HCT116 (cell line): ENCODE results near the gene NBAS. TPM values are rescaled to one million over a fixed set of nuclear protein-coding genes. Genes with fewer than 3 reads are reported as not detected.

Source experiments
- ATAC-seq: fragments of 200-7000 bp; cut with Tn5 transposase; 2 replicates; pipeline ENCODE4 v1.9.1; 2020; ENCODE audit warnings: mild to moderate bottlenecking, moderate library complexity
- BruUV-seq: library from RNA; stranded (reverse); fragments of 400-500 nt; replicated peaks from 2 replicates; lab custom pipeline; 2021; lab: Mats Ljungman, UMichigan
- CTCF ChIA-PET: fragments of 300-600 bp; sonication (Branson Sonifier 250); formaldehyde crosslinking; loops from one replicate; lab custom pipeline; 2021; ENCODE audit warnings: antibody characterized with exemption; lab: Charles Lee
- POLR2A ChIA-PET: fragments of 300-600, 350-600 bp; sonication (Branson Sonifier 250); formaldehyde crosslinking; loops from one replicate; lab custom pipeline; 2021; ENCODE audit warnings: antibody characterized with exemption; lab: Charles Lee
- RAD21 ChIA-PET, 2 experiments: fragments of 300-600 bp; sonication (Branson Sonifier 250); formaldehyde crosslinking; loops; one replicate each; lab custom pipeline; 2023; ENCODE audit warnings: low total read pairs in 2 of 2; ENCODE audit not compliant: uncharacterized antibody in 2 of 2, unreplicated experiment in 2 of 2, low non-redundant PET in 1 of 2; lab: Charles Lee
- DNase-seq: peaks from one replicate; pipeline ENCODE4 v3.0.0-alpha.2; 2010; ENCODE audit warnings: low read depth, low spot score
- H2AFZ ChIP-seq: fragments of 200-600 bp; shearing (Covaris generic), sonication (generic); 2 replicates; pipeline ENCODE4 v1.6.1; 2017; ENCODE audit warnings: low read depth, mixed run types, mixed read lengths, antibody characterized with exemption, low read length; ENCODE audit not compliant: poor library complexity, severe bottlenecking
- H3K27ac ChIP-seq: 2 replicates; pipeline ENCODE4 v1.5.1; 2012; ENCODE audit warnings: low read depth, low read length
- H3K27me3 ChIP-seq: fragments of 200-600 bp; sonication (generic); 2 replicates; pipeline ENCODE4 v1.6.1; 2016; ENCODE audit warnings: mixed run types, low read length, mixed read lengths; ENCODE audit not compliant: insufficient read depth
- H3K36me3 ChIP-seq, 2 experiments: fragments of 200-500 bp in 1 of 2; fragments of 200-600 bp in 1 of 2; sonication (Bioruptor generic) in 1 of 2; sonication (generic) in 1 of 2; 2 replicates each; pipeline versions ENCODE4 v1.5.1 to v1.6.1; 2014 to 2016; ENCODE audit warnings: low read length in 2 of 2, inconsistent platforms in 1 of 2, mixed read lengths in 1 of 2, mixed run types in 1 of 2; ENCODE audit not compliant: insufficient read depth in 2 of 2, control insufficient read depth in 1 of 2
- H3K4me1 ChIP-seq, 2 experiments: fragments of 200-600 bp in 1 of 2; sonication (generic) in 1 of 2; 2 replicates each; pipeline versions ENCODE4 v1.5.1 to v1.6.1; 2012 to 2017; ENCODE audit warnings: low read length in 2 of 2, inconsistent platforms in 1 of 2, mild to moderate bottlenecking in 1 of 2, mixed read lengths in 1 of 2, mixed run types in 1 of 2, moderate library complexity in 1 of 2; ENCODE audit not compliant: insufficient read depth in 2 of 2, control insufficient read depth in 1 of 2
- H3K4me2 ChIP-seq: fragments of 200-600 bp; sonication (generic); 2 replicates; pipeline ENCODE4 v1.6.1; 2017; ENCODE audit warnings: mixed run types, low read length, mixed read lengths
- H3K4me3 ChIP-seq, 2 experiments: fragments of 200-600 bp in 1 of 2; sonication (generic) in 1 of 2; replicated peaks in 1 of 2; 2 replicates each; pipeline ENCODE4 v1.5.1; 2011 to 2016; ENCODE audit warnings: low read length in 2 of 2, control low read depth in 1 of 2, low read depth in 1 of 2, mild to moderate bottlenecking in 1 of 2, mixed read lengths in 1 of 2, mixed run types in 1 of 2
- H3K79me2 ChIP-seq: fragments of 200-600 bp; sonication (generic); 2 replicates; pipeline ENCODE4 v1.6.1; 2017; ENCODE audit warnings: mild to moderate bottlenecking, mixed run types, low read length, moderate library complexity, mixed read lengths; ENCODE audit not compliant: insufficient read depth
- H3K9ac ChIP-seq: fragments of 200-600 bp; sonication (generic); 2 replicates; pipeline ENCODE4 v1.6.1; 2016; ENCODE audit warnings: low read length, mixed read lengths
- H3K9me2 ChIP-seq: fragments of 200-600 bp; sonication (generic), shearing (Covaris generic); 2 replicates; pipeline ENCODE4 v1.6.1; 2017; ENCODE audit warnings: mixed run types, mild to moderate bottlenecking, moderate library complexity; ENCODE audit not compliant: insufficient read depth
- H3K9me3 ChIP-seq, 2 experiments: fragments of 200-500 bp in 1 of 2; fragments of 200-600 bp in 1 of 2; sonication (Bioruptor generic) in 1 of 2; sonication (generic) in 1 of 2; 2 replicates each; pipeline ENCODE4 v1.6.1; 2014 to 2017; ENCODE audit warnings: low read length in 2 of 2, mixed read lengths in 2 of 2, inconsistent platforms in 1 of 2, low read depth in 1 of 2, mild to moderate bottlenecking in 1 of 2, mixed run types in 1 of 2, moderate library complexity in 1 of 2; ENCODE audit not compliant: control insufficient read depth in 1 of 2, insufficient read depth in 1 of 2
- H4K20me1 ChIP-seq: fragments of 200-600 bp; sonication (generic), shearing (Covaris generic); 2 replicates; pipeline ENCODE4 v1.6.1; 2017; ENCODE audit warnings: mixed run types, mild to moderate bottlenecking, moderate library complexity; ENCODE audit not compliant: insufficient read depth
- ELF1 ChIP-seq: IDR thresholded peaks from 2 replicates; pipeline ENCODE4 v1.6.1; 2012; ENCODE audit warnings: low read depth, borderline replicate concordance
- EZH2 ChIP-seq: fragments of 200-600 bp; sonication (generic); IDR thresholded peaks from 2 replicates; pipeline ENCODE4 v1.6.1; 2017; ENCODE audit warnings: antibody characterized with exemption, mixed run types
- EZH2phosphoT487 ChIP-seq: fragments of 200-600 bp; IDR thresholded peaks from 2 replicates; pipeline ENCODE4 v1.6.1; 2018; ENCODE audit warnings: antibody characterized with exemption, borderline replicate concordance
- FOSL1 ChIP-seq: IDR thresholded peaks from 2 replicates; pipeline ENCODE4 v1.6.1; 2012; ENCODE audit warnings: low read depth
- JUND ChIP-seq: IDR thresholded peaks from 2 replicates; pipeline ENCODE4 v1.6.1; 2012
- POLR2AphosphoS5 ChIP-seq: IDR thresholded peaks from 2 replicates; pipeline ENCODE4 v1.6.1; 2011; ENCODE audit warnings: mild to moderate bottlenecking, low read depth, low read length, moderate library complexity
- SIN3A ChIP-seq: IDR thresholded peaks from 2 replicates; pipeline ENCODE4 v1.6.1; 2012; ENCODE audit warnings: low read depth
- SP1 ChIP-seq: IDR thresholded peaks from 2 replicates; pipeline ENCODE4 v1.6.1; 2012; ENCODE audit warnings: low read depth
- TCF7L2 ChIP-seq: IDR thresholded peaks from 2 replicates; pipeline ENCODE4 v1.7.0; 2011; ENCODE audit warnings: borderline replicate concordance, inconsistent platforms; ENCODE audit not compliant: insufficient read depth, insufficient read length; ENCODE audit errors: extremely low read depth
- intact Hi-C: fragments of 100-400 bp; cut with micrococcal nuclease; formaldehyde crosslinking; loops from 2 replicates; pipeline ENCODE4 v1.10.0; 2022
- total RNA-seq: library from RNA; stranded (reverse); gene quantifications from one replicate; pipeline ENCODE4 v1.2.1, GENCODE V29; 2021; ENCODE audit not compliant: unreplicated experiment
- TF ChIP-seq, protein P1 (sequence below): IDR thresholded peaks from 2 replicates; pipeline ENCODE4 v1.6.1; 2012; ENCODE audit warnings: low read depth
- TF ChIP-seq, protein P2 (sequence below): IDR thresholded peaks from 2 replicates; pipeline ENCODE4 v1.6.1; 2011; ENCODE audit warnings: mild to moderate bottlenecking, low read length, moderate library complexity; ENCODE audit not compliant: insufficient replicate concordance; ENCODE audit errors: extremely low read depth
- TF ChIP-seq, protein P3 (sequence below): IDR thresholded peaks from 2 replicates; pipeline ENCODE4 v1.6.1; 2012
- TF ChIP-seq, protein P4 (sequence below), 3 experiments: fragments of 200-600 bp in 1 of 3; sonication (generic) in 1 of 3; IDR thresholded peaks in 2 of 3; conservative IDR thresholded peaks in 1 of 3; 2 replicates each; pipeline ENCODE4 v1.5.1; 2012 to 2017; ENCODE audit warnings: low read depth in 2 of 3, low read length in 2 of 3, antibody characterized with exemption in 1 of 3, borderline replicate concordance in 1 of 3, control low read depth in 1 of 3, mild to moderate bottlenecking in 1 of 3, mixed read lengths in 1 of 3, mixed run types in 1 of 3, moderate library complexity in 1 of 3; ENCODE audit not compliant: insufficient read depth in 1 of 3

NBAS gene
- total RNA-seq, 1 experiment from 2014 or later = 32.8 TPM

DNA sequence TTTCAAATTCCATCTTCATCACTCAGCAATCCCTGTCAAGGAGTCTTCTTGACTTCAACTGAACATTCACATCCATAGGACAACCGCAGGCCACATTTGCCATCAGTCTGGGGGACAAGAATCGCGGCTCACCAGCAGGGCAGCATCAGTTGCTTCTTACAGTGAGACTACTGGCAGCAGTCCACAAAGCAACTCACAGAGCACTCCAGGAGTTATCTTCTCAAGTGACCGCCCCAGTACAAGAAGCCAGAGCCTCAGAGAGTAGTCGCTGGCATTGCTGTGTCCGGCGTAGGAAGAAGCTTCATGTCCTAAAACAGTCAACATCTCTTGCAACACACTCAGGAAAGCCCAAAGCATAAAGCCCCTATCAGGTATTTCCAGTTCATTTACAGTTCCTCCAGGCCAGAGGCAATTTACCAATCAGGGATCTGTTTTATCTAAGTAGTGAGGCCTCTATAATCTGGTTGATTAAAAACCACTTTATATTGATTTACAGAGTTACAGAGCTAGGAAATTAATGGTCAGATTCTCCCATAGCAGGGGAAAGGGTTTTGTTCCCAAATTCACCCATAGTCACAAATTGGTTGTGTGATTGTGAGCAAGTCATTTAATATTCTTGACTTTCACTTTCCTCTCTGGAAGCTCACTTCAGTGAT lies 177.3 kb downstream of the NBAS start:
- 0 out of 2 replicates have a peak, but pooled peaks have one; percentile 9 for ATAC-seq
- TF ChIP-seq SIN3A (no peak), EZH2 (no peak), EZH2phosphoT487 (no peak), TCF7L2 (no peak), ELF1 (no peak), POLR2AphosphoS5 (no peak), JUND (no peak), SP1 (no peak), FOSL1 (no peak)
- TF ChIP-seq, protein P1, sequence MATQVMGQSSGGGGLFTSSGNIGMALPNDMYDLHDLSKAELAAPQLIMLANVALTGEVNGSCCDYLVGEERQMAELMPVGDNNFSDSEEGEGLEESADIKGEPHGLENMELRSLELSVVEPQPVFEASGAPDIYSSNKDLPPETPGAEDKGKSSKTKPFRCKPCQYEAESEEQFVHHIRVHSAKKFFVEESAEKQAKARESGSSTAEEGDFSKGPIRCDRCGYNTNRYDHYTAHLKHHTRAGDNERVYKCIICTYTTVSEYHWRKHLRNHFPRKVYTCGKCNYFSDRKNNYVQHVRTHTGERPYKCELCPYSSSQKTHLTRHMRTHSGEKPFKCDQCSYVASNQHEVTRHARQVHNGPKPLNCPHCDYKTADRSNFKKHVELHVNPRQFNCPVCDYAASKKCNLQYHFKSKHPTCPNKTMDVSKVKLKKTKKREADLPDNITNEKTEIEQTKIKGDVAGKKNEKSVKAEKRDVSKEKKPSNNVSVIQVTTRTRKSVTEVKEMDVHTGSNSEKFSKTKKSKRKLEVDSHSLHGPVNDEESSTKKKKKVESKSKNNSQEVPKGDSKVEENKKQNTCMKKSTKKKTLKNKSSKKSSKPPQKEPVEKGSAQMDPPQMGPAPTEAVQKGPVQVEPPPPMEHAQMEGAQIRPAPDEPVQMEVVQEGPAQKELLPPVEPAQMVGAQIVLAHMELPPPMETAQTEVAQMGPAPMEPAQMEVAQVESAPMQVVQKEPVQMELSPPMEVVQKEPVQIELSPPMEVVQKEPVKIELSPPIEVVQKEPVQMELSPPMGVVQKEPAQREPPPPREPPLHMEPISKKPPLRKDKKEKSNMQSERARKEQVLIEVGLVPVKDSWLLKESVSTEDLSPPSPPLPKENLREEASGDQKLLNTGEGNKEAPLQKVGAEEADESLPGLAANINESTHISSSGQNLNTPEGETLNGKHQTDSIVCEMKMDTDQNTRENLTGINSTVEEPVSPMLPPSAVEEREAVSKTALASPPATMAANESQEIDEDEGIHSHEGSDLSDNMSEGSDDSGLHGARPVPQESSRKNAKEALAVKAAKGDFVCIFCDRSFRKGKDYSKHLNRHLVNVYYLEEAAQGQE = no peak
- TF ChIP-seq, protein P2, sequence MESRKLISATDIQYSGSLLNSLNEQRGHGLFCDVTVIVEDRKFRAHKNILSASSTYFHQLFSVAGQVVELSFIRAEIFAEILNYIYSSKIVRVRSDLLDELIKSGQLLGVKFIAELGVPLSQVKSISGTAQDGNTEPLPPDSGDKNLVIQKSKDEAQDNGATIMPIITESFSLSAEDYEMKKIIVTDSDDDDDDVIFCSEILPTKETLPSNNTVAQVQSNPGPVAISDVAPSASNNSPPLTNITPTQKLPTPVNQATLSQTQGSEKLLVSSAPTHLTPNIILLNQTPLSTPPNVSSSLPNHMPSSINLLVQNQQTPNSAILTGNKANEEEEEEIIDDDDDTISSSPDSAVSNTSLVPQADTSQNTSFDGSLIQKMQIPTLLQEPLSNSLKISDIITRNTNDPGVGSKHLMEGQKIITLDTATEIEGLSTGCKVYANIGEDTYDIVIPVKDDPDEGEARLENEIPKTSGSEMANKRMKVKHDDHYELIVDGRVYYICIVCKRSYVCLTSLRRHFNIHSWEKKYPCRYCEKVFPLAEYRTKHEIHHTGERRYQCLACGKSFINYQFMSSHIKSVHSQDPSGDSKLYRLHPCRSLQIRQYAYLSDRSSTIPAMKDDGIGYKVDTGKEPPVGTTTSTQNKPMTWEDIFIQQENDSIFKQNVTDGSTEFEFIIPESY = no peak
- TF ChIP-seq, protein P3, sequence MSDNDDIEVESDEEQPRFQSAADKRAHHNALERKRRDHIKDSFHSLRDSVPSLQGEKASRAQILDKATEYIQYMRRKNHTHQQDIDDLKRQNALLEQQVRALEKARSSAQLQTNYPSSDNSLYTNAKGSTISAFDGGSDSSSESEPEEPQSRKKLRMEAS = no peak
- TF ChIP-seq, protein P4, sequence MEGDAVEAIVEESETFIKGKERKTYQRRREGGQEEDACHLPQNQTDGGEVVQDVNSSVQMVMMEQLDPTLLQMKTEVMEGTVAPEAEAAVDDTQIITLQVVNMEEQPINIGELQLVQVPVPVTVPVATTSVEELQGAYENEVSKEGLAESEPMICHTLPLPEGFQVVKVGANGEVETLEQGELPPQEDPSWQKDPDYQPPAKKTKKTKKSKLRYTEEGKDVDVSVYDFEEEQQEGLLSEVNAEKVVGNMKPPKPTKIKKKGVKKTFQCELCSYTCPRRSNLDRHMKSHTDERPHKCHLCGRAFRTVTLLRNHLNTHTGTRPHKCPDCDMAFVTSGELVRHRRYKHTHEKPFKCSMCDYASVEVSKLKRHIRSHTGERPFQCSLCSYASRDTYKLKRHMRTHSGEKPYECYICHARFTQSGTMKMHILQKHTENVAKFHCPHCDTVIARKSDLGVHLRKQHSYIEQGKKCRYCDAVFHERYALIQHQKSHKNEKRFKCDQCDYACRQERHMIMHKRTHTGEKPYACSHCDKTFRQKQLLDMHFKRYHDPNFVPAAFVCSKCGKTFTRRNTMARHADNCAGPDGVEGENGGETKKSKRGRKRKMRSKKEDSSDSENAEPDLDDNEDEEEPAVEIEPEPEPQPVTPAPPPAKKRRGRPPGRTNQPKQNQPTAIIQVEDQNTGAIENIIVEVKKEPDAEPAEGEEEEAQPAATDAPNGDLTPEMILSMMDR (IDR thresholded peaks at IDR 0.05 in 2 of 3, conservative IDR thresholded peaks at IDR 0.05 in 1 of 3; ENCODE audit: borderline replicate concordance in 1 of 3, insufficient read depth in 1 of 3, low read depth in 2 of 3, low read length in 2 of 3) = no peak
- Histone ChIP-seq H3K79me2 (no peaks in the 10 kb centered on the region), H3K4me2 (no peak overlapping the region), H3K27me3 (no peaks in the 10 kb centered on the region), H2AFZ (no peak overlapping the region), H3K27ac (no peak overlapping the region), H3K4me1 (peaks cover 0 to 6% of the 10 kb centered on the region in 2 experiments; a peak in 1 of 4 replicates), H3K9me2 (no peaks in the 10 kb centered on the region), H3K4me3 (no peak overlapping the region), H4K20me1 (no peaks in the 10 kb centered on the region), H3K9me3 (no peaks in the 10 kb centered on the region), H3K9ac (no peak overlapping the region), H3K36me3 (no peaks in the 10 kb centered on the region)
- ChIA-PET CTCF (no interaction called here), RAD21 (no interaction called here), POLR2A (no interaction called here)
- intact Hi-C loops = no loop called here
- no peak for DNase-seq
- no TSS peak for BruUV-seq
